ENCODE measurements around the gene POLR3GL. TPM values are rescaled to one million over a fixed set of nuclear protein-coding genes. Genes with fewer than 3 reads are reported as not detected.

The POLR3GL gene, protein sequence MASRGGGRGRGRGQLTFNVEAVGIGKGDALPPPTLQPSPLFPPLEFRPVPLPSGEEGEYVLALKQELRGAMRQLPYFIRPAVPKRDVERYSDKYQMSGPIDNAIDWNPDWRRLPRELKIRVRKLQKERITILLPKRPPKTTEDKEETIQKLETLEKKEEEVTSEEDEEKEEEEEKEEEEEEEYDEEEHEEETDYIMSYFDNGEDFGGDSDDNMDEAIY
- 11.0 and 14.4 TPM in 2 replicates for total RNA-seq

DNA sequence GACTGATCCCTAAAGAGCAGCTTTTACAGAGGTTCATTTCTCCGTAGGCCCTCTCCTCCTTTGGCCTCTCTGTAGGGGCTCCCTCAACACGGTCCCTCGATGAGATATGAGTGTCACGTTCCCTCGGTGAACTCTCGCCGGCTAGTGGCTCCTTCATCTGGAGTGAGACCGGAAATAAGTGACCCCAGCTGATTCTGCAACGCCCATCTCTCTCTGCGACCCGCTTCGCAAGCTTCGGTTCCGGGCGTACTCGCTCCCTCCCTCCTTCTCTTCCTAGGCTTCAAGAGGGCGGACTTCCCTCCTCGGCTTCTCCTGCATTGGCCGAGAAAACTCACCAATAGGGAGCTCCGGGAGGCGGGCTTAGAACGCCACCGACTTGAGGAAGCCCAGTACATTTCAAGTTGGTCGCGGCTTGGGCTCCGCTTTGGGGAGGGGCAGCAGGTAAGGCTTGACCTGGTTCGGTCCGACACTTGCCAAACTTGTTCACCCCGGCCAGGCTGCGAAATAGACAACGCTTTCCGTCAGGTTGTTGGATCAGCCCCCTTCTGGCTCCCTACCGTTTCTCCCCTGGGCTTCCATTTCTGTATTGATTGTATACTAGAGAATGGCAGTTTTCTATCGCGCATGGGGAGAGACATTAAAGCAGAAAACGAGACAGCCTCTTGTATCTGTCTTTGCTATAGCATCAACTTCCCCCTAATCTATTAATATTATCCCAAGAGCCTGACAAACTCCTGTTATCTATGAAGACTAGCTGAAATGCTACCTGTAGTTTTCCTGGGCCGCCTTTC, at the start of gene POLR3GL, which contains the start of gene ANKRD34A:
POLR3GL (plus strand) TSS at position 363 of the 791 bp plus-strand sequence. CDS start 10,176 bp downstream, outside the sequence.
ANKRD34A (minus strand) TSS at position 248 of the 791 bp plus-strand sequence. CDS start 2,816 bp downstream, outside the sequence.

DNA sequence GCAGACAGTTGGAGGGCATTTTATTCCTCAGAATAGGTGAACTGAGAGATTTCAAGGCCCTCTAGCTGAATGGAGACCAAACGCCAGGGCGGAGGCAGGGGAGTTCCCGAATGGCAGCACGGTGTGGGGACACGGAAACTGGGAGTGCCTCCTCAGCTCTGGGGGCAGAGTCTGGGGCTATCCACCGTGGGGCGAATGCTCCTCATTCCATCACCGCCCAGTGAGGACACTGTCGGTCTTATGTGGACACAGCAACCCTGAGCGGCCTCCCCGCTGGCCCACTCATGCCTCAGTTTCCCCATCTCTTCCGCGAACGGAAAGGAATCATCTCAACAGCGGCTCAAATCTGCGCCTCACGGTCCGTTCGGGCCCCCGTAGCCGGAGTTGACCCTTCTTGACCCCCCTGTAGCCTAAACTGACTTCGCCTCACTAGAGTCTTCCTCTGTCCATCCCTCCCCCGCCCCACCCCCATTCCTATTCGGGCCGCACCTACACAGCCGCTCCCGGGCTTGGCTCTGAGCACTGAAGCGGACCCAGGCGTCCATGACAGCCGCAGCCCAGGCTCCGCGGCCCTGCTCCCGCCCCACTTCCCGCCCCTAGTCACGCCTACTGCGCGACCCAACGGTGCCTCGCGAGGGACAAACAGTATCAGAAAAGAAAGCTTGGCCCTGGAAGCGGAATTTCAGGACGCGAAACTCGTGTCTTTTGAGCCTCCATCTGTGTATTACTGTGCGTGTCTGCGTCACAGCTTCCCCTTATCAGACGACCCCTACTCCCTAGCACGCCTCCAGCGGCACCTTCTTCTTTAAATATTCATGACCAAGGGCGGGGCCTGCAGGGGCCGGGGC, 46.1 kb upstream of the POLR3GL start, which contains the start of gene PEX11B:
PEX11B (minus strand) TSS at position 574 of the 848 bp plus-strand sequence; CDS start at position 545, 29 bp downstream.

DNA sequence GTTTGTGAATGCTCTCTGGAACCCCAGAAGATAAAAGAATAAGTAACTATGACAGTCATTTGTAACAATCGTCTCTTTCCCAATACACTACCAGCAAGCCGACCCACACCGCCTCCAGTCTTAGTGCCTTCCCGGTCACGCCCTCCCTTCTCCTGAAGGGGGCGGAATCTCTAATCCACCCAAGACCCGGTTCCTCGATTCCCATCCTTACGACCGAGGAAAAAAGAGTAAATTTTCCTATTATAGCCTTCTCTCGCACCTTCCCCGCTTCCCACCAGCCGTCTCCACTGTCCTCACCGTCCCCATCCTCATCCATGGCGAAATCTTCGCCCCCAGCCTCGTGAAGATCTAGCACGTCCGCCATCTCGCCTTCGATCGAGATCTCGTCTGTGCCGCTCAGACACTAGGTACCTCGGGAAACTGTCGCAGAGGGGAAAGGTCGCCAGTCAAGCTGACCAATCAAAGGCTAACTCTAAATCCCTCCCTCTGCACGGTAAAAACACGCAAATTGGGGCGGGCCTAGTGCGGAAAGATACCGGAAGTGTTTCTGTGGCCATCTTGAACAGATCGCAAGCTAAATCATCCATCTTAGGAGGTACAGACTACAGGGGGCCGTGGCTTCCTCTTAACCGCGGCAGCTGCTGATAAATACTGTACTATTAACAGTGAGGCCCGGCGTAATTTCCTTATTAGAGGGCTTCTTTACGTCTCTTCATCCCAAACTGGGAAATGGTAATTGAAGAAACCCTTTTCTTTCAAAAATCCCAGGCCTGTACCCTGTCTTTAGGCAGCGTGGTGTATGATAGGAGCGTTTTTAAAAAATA, 37.2 kb upstream of the POLR3GL start, which contains the start of gene RBM8A:
RBM8A (minus strand) TSS at position 422 of the 824 bp plus-strand sequence; CDS start at position 364, 58 bp downstream.

DNA sequence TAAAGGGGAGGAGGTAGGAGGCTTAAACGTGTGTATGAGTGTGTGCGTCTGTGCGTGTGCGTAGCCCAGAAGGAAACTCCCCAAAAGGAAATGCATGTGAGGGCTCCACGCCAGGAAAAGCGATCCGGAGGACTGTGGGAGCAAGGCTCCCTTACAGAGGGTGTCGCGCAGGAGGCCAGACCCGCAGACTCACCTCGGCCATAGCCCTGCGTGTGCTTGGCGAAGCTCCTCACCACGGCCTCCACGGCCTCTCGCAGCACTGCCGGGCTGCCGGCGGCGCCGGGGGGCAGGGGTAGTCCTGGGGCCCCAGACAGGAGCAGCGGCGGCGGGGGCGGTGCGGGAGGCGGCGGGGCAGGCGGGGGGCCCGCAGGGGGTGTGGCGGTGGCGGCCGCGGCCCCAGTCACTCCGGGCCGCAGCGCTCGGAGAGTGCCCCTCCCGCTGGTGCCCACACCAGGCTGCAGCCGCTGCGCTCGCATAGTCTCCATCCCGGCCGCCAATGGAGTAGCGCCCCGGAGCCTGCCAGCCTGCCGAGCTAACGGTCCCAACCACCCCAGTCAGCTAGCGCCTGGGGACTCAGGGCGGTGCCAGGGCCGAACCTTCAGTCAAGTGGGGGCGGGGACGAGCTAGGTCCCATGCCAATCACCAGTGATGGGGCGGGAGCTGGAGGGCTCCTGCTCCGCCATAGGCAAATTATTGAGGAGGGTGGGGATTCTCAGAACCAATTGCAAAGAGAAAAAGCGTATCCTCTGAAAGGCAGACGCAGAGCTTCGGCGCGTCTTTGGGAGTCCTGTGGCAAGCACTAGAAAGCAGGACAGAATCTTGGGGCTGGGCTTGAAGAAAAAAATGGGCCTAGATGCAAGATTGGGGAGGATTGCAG, 6.8 kb upstream of the POLR3GL start, which contains the start of gene LIX1L:
LIX1L (minus strand) TSS at position 575 of the 877 bp plus-strand sequence; CDS start at position 485, 90 bp downstream.

DNA sequence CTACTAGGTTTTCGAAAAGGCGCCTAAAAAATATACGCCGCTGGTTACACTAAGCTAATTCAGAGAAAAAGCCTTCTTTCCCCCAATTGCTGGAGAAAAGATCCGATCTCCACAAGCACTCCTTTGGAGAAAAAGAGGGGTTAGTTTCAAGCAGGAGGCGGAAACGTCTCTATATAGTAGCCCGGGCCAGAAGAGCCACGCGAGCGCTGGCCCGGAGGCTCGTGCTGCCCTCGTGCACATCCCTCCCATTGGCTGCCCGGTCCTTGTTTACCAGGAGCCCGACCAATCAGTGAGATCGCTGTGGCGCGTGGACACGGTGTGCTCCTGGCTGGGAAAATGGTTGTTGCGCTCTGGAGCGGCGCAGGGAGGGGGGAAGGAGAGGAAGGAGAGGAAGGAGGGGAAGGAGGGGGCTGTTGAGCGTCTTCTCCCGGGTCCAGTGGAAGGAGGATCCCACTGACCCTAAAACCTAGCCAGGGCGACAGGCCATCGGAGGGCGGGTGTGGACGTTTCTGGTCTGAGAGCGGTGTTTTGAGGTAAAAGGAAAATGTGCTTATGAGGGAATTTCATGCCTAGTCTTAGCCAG, 32.0 kb downstream of the POLR3GL start, which contains the start of gene TXNIP:
TXNIP (minus strand) TSS at position 147 of the 583 bp plus-strand sequence. CDS start 313 bp downstream, outside the sequence.

DNA sequence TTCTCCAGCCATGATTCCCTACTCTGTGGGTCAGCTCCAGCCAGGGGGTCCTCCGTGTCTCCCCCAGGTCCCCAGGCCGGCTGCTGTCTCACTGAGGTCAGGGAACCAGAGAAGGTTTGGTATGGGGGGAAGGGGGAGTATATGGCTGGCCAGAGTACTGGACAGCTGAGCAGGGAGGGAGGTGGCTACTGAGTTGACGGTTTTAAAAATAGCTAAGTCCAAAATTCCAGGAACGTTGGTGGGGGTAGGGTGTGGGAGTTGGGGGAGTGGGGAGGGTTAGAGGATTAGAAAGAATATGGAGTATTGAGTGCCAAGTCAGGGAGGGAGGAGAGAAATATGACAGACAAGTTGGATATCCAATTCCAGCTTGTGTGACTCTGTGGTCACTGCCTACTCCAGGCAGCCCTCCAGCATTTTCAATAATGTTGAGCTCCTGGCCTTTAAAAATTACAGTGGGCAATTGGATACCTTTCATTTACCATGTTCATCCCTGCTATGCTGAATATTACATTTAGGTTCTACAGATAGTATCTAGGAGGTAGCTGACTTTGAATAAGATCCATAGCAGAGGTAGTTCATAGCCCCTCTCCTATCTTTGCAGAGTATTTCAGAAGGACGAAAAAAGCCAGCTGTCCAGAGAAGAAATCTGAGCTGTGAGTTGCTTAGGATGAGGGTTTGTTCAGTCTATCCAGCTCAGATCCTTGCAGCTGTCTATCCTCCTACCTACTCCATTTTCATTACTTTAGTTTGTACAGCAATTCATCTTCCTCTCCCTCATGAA, 57.3 kb downstream of the POLR3GL start, which contains the start of gene HJV:
HJV (minus strand) TSS at position 114 of the 781 bp plus-strand sequence. CDS start 1,504 bp downstream, outside the sequence.

Other genes with a start within 250 kb of the POLR3GL start
- gene CD160, start 245.2 kb upstream of the POLR3GL start, total RNA-seq: not detected in 2 replicates
- 12.5 and 18.9 TPM in 2 replicates for gene RNF115, start 140.6 kb upstream of the POLR3GL start, total RNA-seq
- gene POLR3C, start 140.5 kb upstream of the POLR3GL start, total RNA-seq: 57.7 and 112 TPM in 2 replicates
- 3.3 and 5.3 TPM in 2 replicates for gene NUDT17, start 119.1 kb upstream of the POLR3GL start, total RNA-seq
- 25.6 and 26.3 TPM in 2 replicates for gene PIAS3, start 105.6 kb upstream of the POLR3GL start, total RNA-seq
- 0.22 and 0.57 TPM in 2 replicates for gene ANKRD35, start 78.8 kb upstream of the POLR3GL start, total RNA-seq
- gene ITGA10, start 54.6 kb upstream of the POLR3GL start, total RNA-seq: 1.1 and 5.4 TPM in 2 replicates
- 27.4 and 27.5 TPM in 2 replicates for gene PEX11B, start 46.0 kb upstream of the POLR3GL start, total RNA-seq
- 96.9 and 183 TPM in 2 replicates for gene RBM8A, start 37.2 kb upstream of the POLR3GL start, total RNA-seq
- 27.8 and 43.1 TPM in 2 replicates for gene LIX1L, start 6.7 kb upstream of the POLR3GL start, total RNA-seq
- 0.44 and 3.1 TPM in 2 replicates for gene ANKRD34A, start 115 bp upstream of the POLR3GL start, total RNA-seq
- gene TXNIP, start 31.9 kb downstream of the POLR3GL start, total RNA-seq: 5.2 and 12.7 TPM in 2 replicates
- not detected in 2 replicates for gene HJV, start 57.0 kb downstream of the POLR3GL start, total RNA-seq
- 0.86 and 3.5 TPM in 2 replicates for gene NBPF10, start 180.1 kb downstream of the POLR3GL start, total RNA-seq

All from placental pericyte (primary cell).